NCI-H2081 treated with DMSO at 0.1 percent for 48 hours (cell line): ENCODE results near the gene ATP5F1E.
A peak's percentile ranks its signal among the peaks of the same experiment; 100 is the strongest.
"Not testable (repeated sequence)": the region's sequence is repeated elsewhere in the genome, so short reads cannot be mapped to it uniquely, and the experiment has no call there.

ENCODE experiments used
- DNase-seq: peaks from one replicate; lab custom pipeline; 2025; lab: John Stamatoyannopoulos, UW

The ATP5F1E gene

DNA sequence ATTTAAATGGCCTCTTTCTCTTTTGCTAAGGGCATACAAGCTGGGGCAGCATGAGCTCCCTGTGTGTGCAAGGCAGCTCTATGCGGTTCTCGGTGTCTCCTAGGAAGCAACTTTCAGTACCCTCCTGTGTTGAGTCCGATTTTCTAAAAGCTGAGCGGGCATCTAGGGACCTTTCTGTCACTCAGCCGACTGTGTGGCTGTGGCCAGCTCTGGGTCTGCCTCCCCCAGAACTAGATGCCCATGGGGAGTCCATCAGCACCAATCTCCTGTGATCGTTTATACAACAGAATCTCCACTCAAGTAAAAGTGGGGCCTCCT, 43.6 kb downstream of the ATP5F1E start:
- no peak for DNase-seq

DNA sequence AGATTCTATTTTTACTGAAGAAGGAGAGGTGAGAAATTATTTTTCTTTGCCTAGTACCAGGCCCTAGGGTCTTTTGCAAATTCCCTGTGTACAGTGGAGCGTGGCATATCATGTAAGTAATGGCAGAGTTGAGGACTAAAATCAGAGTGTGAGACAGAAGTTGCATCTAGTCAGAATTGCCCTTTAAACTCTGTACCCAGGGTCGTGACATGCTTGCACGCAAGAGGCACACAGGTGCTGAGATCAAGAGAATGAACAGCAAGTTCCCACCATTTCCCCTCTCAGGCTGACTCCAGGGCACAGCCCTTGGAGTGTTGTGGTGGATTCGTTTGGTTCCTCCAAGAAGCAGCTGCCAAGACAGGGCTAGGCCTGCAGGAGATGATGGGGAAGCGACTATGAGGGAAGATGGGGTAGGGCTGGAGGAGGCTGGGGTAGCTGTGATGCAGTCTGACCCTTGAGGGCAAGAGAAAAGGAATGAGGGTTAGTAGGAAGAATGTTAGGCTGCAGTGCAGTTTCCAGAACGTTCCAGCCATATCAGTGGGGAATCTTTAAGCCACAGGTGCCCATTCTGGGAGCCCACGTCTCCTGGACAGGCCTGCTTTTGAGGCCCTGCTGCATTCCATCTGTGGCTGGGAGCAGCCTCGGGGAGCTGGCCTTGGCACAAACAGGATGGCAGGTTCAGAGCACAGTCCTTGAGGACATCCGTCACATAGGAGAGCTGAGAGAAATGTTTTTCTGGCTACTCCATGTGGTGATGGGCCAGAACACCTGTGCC, 44.2 kb downstream of the ATP5F1E start:
- DNase-seq: no peak

DNA sequence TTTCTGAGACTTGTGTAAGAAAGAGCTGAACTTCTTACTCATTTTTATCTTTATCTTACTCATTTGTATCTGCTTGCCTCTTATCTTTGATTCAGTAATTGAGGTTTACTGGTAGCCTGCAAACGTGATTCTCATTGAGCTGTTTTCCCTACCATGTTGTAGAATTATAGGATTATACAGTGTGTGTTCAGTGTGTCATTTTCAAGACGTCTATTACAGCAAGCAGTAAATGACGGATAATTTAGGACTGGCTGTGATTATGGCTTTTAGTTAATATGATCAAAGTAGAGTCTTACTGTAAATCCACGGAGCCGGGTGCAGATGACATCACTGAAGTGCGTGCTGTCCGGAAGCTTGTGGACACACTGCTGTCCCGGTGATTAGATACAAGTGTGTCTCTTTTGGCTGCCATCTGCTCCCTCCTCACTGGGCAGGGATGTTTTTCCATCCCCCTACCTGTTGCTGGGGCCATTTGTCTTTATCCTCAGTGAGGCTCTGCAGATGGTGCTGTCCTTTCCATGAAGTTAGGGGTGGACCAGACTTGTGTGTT, 45.1 kb downstream of the ATP5F1E start:
- DNase-seq: no peak

DNA sequence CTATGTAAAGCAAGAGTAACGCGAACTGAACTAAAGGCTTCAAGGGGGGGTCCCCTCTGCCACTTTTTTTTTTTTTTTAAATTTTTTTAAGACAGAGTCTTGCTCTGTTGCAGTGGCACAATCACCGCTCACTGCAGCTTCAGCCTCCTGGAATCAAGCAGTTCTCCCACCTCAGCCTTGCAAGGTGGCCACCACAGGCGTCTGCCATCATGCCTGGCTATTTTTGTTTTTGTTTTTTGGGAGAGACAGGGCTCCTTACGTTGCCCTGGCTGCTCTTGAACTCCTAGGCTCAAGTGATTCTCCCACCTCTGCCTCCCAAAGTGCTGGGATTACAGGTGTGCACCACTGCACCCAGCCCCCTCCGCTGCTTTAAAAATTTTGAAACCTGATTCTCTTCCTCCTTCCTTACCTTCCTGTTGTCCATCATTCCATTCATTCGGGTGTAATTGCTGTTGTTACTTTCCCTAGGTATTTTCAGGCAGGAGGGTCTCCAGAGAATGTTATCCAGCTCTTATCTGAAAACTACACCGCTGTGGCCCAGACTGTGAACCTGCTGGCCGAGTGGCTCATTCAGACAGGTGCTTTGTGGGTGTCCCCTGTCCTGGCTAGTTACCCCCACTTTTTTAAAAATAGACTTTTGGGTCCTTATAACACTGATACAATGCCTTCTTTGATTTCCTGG, 45.7 kb downstream of the ATP5F1E start:
- DNase-seq: no peak

DNA sequence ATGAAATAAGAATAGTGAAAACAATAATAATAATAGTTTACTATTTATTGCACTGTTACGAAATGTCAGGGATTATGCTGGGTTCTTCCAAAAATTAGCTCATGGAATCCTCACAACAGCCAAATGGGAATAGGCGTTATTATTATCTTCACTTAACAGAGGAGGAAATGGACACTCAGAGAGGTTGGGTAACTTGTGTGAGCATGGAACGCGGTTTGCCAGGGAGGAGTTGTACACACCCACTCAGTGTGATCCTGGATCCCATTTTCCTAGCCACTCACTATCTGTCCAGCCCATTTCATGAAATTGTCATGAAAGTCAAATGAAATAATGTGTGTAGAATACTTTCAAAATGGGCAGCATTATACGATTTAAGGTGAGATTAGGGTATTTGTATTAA, 46.5 kb downstream of the ATP5F1E start:
- DNase-seq: no peak

DNA sequence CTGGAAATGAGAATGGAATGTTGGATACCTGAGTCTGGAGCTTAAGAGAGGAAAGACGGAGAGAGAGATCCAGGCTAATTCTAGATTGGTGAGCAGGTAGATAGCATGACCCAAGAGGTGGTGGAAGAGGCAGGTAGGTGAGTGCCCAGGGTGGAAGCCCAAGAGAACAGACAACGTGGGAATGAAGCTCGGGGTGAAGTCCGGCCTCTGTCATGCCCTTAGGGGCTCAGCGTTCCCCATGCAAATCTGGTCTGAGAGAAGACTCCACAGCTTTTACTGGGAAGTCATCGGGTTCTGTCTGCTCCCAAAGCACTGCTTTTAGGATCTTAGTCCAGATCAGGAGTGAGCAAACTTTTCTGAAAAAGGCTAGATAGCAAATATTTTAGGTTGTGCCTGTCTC, 47.4 kb downstream of the ATP5F1E start:
- DNase-seq: no peak

DNA sequence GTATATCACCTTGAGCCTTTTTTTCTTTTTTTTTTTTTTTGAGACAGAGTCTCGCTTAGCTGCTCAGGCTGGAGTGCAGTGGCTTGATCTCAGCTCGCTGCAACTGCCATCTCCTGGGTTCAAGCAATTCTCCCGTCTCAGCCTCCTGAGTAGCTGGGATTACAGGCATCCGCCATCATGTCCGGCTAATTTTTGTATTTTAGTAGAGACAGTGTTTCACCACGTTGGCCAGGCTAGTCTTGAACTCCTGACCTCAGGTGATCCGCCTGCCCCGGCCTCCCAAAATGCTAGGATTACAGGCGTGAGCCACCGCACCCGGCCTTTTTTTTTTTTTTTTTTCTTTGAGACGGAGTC, 49.0 kb downstream of the ATP5F1E start:
- DNase-seq: not testable (repeated sequence)

DNA sequence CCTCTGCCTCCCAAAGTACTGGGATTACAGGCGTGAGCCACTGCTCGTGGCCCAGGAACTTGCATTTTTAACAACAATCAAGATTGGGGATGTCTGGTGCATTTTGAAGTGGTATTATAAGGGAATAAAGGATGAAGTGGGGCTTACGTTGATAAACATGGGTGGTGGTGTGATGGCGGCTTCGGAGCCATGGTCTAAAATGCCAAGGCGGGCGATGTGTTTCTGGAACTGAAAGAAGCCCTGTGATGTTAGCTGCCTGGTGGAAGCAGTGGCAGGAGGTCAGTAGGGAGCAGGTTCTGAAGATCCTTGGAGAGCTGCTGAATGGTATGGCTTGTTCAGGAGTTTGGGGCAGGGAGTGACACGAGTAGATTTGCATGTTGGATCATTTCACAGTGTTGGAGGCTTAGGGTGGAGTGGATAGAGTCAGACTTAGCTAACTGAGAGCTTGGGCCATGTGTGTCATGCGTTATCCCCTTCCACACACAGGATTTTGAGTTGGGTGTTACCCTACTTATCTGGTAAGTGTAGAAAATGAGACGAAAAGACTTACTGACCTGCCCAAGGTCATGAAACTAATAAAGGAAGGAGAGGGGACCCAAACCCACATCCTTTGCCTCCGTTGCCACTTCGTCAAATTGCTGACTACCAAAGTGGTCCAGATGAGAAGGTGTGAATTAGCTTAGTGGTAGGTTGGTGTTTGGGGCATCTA, 49.6 kb downstream of the ATP5F1E start:
- no peak for DNase-seq

DNA sequence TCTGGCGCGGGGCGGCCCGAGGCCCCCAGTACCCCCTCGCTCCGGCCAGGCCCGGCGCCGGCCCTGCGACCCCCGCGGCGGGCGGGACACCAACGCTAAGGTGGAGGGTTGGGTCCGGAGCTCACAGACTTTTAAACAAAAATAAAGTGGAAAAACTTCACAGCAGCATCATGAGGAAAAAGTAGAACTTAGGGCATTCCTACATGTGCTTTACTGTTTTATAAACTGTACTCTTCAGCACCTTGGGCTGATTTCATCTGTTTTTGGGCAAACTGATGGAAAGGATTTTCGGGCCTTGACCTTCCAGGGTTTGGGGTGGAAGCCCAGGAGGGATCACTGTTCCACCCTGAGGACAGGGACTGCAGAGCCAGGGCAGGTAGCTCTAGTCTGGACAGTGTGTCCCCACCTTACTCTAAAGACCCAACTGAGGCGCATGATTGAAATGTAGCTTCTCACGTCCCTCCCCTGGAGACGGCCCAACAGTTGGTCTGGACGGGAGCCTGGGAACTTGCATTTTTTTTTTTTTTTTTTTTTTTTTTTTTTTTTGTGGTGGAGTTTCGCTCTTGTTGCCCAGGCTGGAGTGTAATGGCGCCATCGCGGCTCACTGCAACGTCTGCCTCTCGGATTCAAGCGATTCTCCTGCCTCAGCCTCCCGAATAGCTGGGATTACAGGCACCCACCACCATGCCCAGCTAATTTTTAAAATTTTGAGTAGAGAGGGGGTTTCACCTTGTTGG, 50.3 kb downstream of the ATP5F1E start:
- no peak for DNase-seq

DNA sequence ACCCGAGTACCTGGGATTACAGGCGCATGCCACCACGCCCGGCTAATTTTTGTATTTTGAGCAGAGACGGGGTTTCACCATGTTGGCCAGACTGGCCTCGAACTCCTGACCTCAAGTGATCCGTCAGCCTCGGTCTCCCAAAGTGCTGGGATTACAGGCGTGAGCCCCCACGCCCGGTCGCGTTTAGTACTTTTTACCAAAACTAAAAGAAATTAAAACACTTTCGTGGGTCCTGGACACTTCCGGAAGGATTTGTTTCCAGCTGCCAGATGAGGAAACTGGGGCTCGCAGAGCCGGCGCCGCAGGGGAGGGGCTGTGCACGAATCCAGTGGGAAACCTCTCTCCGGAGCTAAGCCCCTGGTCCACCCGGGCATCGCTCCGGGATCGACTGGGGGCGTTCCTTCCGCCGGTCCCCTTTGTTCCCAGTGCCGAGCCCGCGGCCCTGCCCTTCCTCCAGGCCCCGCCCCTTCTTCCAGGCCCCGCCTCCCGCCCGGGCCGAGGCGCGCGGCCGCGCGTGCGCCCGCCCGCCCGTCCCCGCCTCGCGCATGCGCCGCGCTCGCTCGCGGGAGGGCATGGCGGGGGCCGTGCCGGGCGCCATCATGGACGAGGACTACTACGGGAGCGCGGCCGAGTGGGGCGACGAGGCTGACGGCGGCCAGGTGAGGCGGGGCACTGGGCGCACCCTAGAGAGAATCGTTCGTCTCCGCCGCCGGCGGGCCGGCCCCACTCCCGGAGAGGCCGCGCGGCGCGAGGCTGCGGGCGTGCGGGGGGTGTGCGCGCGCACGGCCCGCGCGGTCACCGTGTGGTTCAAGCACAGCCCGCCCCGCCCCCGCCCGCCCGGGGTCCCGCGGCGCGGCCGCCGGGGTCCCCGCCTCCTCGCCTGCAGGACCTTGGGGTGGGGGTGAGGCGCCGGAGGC, 51.2 kb downstream of the ATP5F1E start, which contains the start of gene NELFCD:
TSS of gene NELFCD (plus strand) at position 546 of the 917 bp plus-strand sequence. CDS start at position 600, 54 bp downstream.
- peak; percentile 51 for DNase-seq

DNA sequence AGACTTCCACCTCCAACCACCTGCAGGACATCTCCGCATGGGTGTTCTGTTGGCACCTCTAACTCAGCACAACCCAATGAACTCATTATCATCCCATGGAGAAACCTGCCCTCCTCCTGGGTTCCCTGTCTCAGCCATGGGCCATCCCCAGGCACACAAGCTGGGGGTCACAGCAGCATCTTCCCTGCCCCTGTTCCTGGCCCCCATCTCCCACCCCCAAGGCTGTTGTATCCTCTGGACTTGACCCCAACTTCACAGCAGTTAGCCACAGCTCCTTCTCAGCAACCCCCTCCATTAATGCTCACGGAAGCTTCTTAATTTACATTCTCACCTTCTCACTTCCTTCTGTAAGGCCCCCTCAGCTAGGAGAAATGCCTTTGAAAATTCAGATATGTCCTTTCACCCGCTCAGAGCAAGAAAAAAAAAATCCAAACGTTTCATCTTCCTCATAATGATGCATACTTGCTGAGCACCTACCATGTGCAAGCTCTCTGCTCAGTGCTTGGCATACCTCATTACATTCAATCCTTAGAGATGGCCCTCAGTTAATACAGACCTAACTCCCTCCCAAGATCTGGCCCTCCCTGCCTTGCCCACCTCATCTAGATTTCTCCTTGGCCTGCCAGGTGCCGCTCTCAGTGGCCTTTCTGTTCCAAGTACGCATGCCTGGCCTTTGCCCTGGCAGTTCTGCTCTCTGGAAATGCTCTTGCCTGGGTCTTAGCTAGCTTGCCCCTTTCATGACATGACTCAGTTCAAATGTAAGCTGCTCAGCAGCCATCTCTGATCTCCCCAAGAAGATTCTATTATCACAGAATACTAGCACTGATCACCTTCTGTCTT, 53.6 kb downstream of the ATP5F1E start:
- no peak for DNase-seq

DNA sequence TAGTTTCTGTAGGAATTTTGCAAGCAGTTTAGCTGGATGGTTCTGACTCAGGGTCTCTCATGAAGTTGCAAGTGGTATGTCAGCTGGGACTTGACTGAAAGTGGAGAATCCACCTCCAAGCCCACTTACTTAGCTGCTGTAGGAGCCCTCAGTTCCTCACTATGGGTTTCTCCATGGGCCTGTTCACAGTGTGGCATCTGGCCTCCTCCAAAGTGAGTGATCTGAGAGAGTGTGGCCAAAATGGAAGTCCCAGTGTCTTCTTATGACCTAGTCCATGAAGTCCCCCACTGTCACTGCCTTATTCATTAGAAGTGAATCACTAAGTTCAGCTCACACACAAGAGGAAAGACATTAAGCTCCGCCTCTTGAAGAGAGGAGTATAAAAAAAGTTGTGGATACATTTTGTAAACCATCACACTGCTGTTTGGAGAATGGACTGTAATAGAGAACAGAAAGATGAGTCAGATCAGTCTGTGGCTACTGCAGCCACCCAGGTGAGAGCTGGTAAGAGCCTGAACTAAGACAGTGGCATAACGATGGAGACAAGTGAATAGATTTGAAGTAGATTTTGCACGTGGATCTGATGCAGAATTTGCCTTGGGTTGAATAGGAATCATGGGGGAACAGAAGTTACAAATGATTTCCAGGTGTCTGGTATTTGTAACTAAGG, 55.9 kb downstream of the ATP5F1E start:
- DNase-seq: no peak
